Endodermal cell (in vitro differentiated cells): Measurements from ENCODE around the gene RSPH6A. TPM values are rescaled to one million over a fixed set of nuclear protein-coding genes. Genes with fewer than 3 reads are reported as not detected.

Experiments
- DNase-seq: peaks from one replicate; pipeline ENCODE4 v3.0.0-alpha.2; 2017
- H3K27ac ChIP-seq: 2 replicates; pipeline ENCODE4 v1.5.1; 2013; ENCODE audit warnings: mild to moderate bottlenecking, low read depth, low read length, moderate library complexity
- H3K27me3 ChIP-seq: 2 replicates; pipeline ENCODE4 v1.6.1; 2013; ENCODE audit warnings: mild to moderate bottlenecking, low read length, moderate library complexity; ENCODE audit not compliant: insufficient read depth, control insufficient read depth, poor library complexity, severe bottlenecking
- H3K36me3 ChIP-seq: 2 replicates; pipeline ENCODE4 v1.7.0; 2013; ENCODE audit warnings: mild to moderate bottlenecking, low read length, moderate library complexity; ENCODE audit not compliant: control insufficient read depth, insufficient read depth
- H3K4me1 ChIP-seq: one replicate; pipeline ENCODE4 v1.7.0; 2013; ENCODE audit warnings: low read length; ENCODE audit not compliant: control insufficient read depth, insufficient read depth
- H3K4me3 ChIP-seq: 2 replicates; pipeline ENCODE4 v1.5.1; 2013; ENCODE audit warnings: mild to moderate bottlenecking, low read length, moderate library complexity
- H3K9ac ChIP-seq: 2 replicates; pipeline ENCODE4 v1.6.1; 2013; ENCODE audit warnings: mild to moderate bottlenecking, low read length, moderate library complexity; ENCODE audit not compliant: poor library complexity, severe bottlenecking; ENCODE audit errors: extremely low read depth
- H3K9me3 ChIP-seq: 2 replicates; pipeline ENCODE4 v1.6.1; 2013; ENCODE audit warnings: mild to moderate bottlenecking, low read length, moderate library complexity; ENCODE audit not compliant: control insufficient read depth
- H3K27ac Mint-ChIP-seq: 2 replicates; pipeline ENCODE4 v1.8.0; 2020; ENCODE audit warnings: mixed read lengths
- H3K27me3 Mint-ChIP-seq: 2 replicates; pipeline ENCODE4 v1.8.0; 2021; ENCODE audit warnings: mild to moderate bottlenecking, mixed read lengths; ENCODE audit not compliant: insufficient read depth
- H3K36me3 Mint-ChIP-seq: 2 replicates; pipeline ENCODE4 v1.8.0; 2020; ENCODE audit warnings: low read depth, mixed read lengths
- H3K4me1 Mint-ChIP-seq: 2 replicates; pipeline ENCODE4 v1.8.0; 2020; ENCODE audit warnings: mixed read lengths
- H3K4me3 Mint-ChIP-seq: 2 replicates; pipeline ENCODE4 v1.8.0; 2020; ENCODE audit warnings: mild to moderate bottlenecking, moderate library complexity, mixed read lengths
- H3K9me3 Mint-ChIP-seq: 2 replicates; pipeline ENCODE4 v1.8.0; 2020; ENCODE audit warnings: mild to moderate bottlenecking, mixed read lengths
- WGBS, 2 experiments: methylation state at CpG; one replicate each; pipeline versions ENCODE4 v1.1.5 to v1.1.7; 2013; ENCODE audit warnings: missing lambda C conversion rate in 2 of 2, mixed read lengths in 1 of 2; ENCODE audit not compliant: insufficient coverage in 1 of 2, insufficient read length in 1 of 2; 5-methylcytosine and 5-hydroxymethylcytosine counted together
- total RNA-seq, 2 donors: library from RNA; stranded (reverse); fragmentation: NEBNext Ultra II Directional in 1 of 2; extraction: Animal tissue kit (Norgen Biotek cat#: 25700) in 1 of 2; gene quantifications; 2 replicates in 1 of 2; 3 replicates in 1 of 2; pipeline ENCODE4 v1.2.1, GENCODE V29; 2021
- TF ChIP-seq, protein P1 (sequence below): fragments of 200-600 bp; sonication (generic); conservative IDR thresholded peaks from 2 replicates; pipeline ENCODE4 v1.5.0; 2021; ENCODE audit warnings: antibody characterized with exemption, mild to moderate bottlenecking

Gene RSPH6A
- total RNA-seq, 2 donors from 2014 or later: 0.53 TPM

- no peak overlapping the region for H3K4me3 ChIP-seq
- H3K9me3 Mint-ChIP-seq: no peaks in the 10 kb centered on the region
- H3K4me3 Mint-ChIP-seq: no peak overlapping the region
- H3K4me1 Mint-ChIP-seq: peaks cover 7% of the 10 kb centered on the region
- H3K27ac Mint-ChIP-seq: no peak overlapping the region
- H3K36me3 ChIP-seq: peaks cover 41% of the 10 kb centered on the region
- H3K27me3 Mint-ChIP-seq: no peaks in the 10 kb centered on the region
- no peaks in the 10 kb centered on the region for H3K27me3 ChIP-seq
- H3K9ac ChIP-seq: no peak overlapping the region
- no peaks in the 10 kb centered on the region for H3K9me3 ChIP-seq
- peaks cover 15% of the 10 kb centered on the region for H3K4me1 ChIP-seq
- TF ChIP-seq, protein P1, sequence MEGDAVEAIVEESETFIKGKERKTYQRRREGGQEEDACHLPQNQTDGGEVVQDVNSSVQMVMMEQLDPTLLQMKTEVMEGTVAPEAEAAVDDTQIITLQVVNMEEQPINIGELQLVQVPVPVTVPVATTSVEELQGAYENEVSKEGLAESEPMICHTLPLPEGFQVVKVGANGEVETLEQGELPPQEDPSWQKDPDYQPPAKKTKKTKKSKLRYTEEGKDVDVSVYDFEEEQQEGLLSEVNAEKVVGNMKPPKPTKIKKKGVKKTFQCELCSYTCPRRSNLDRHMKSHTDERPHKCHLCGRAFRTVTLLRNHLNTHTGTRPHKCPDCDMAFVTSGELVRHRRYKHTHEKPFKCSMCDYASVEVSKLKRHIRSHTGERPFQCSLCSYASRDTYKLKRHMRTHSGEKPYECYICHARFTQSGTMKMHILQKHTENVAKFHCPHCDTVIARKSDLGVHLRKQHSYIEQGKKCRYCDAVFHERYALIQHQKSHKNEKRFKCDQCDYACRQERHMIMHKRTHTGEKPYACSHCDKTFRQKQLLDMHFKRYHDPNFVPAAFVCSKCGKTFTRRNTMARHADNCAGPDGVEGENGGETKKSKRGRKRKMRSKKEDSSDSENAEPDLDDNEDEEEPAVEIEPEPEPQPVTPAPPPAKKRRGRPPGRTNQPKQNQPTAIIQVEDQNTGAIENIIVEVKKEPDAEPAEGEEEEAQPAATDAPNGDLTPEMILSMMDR: no peak
- no peak overlapping the region for H3K27ac ChIP-seq
- no peak for DNase-seq
- H3K36me3 Mint-ChIP-seq: peaks cover 41% of the 10 kb centered on the region
- 92 to 100% methylated on average over 3 to 6 of the region's 6 CpGs for WGBS, 2 experiments
Observed at GRCh38 chr19:45819769-45820168, 4.7 kb upstream of the RSPH6A start.

- peak overlapping the region; percentile 38 for H3K27ac ChIP-seq
- H3K9me3 ChIP-seq: no peaks in the 10 kb centered on the region
- WGBS, 2 experiments: 81 to 83% methylated on average over 13 to 19 of the region's 19 CpGs
- Mint-ChIP-seq H3K27me3 (no peaks in the 10 kb centered on the region), H3K36me3 (peaks cover 25% of the 10 kb centered on the region), H3K4me3 (no peak overlapping the region), H3K9me3 (no peaks in the 10 kb centered on the region), H3K27ac (no peak overlapping the region), H3K4me1 (peaks cover 8% of the 10 kb centered on the region)
- DNase-seq: peak; percentile 81
- peaks cover 15% of the 10 kb centered on the region for H3K4me1 ChIP-seq
- H3K9ac ChIP-seq: no peak overlapping the region
- H3K36me3 ChIP-seq: peaks cover 26% of the 10 kb centered on the region
- TF ChIP-seq, protein P1: no peak
- no peak overlapping the region for H3K4me3 ChIP-seq
- no peaks in the 10 kb centered on the region for H3K27me3 ChIP-seq
Observed at GRCh38 chr19:45817725-45818301, 2.7 kb upstream of the RSPH6A start.

DNA sequence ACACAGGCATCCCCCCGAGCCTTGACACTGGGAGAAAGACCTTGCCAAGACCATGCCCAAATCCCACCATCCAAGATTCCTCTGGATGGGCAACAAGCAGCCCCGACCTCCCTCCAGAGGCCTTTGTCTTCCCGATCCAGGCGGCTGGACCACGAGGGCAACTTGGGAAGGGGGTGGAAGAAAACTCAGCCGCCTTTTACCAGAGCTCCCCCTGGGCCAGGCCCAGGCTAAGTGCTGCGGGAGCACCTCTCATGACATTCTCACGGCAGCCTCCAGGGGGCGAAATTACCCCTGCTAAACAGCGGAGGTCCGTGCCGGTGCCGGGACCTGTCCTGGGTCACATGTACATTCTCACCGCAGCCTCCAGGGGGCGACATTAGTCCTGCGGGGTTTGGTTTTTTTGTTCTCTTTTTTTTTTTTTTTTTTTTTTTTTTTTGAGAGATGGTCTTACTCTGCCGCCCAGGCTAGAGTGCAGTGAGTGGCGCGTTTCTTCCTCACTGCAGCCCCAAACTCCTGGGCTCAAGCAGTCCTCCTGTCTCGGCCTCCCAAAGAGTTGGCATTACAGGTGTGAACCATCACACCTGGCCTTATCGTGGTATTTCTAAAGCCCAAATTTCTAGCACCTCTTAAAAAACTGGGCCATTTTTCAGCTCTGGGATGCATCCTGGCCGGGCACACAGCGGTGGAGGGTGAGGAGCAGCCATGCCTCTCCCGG, 2.1 kb upstream of the RSPH6A start:
- TF ChIP-seq, protein P1: peak; percentile 94
- H3K4me1 ChIP-seq: peaks cover 15% of the 10 kb centered on the region
- peak overlapping the region; percentile 95 for H3K27ac Mint-ChIP-seq
- no peaks in the 10 kb centered on the region for H3K9me3 ChIP-seq
- H3K27ac ChIP-seq: peak overlapping the region; percentile 78
- H3K9me3 Mint-ChIP-seq: no peaks in the 10 kb centered on the region
- H3K9ac ChIP-seq: peak overlapping the region; percentile 64
- H3K4me3 Mint-ChIP-seq: peak overlapping the region; percentile 81
- H3K4me1 Mint-ChIP-seq: peaks cover 8% of the 10 kb centered on the region
- no peaks in the 10 kb centered on the region for H3K27me3 ChIP-seq
- H3K36me3 ChIP-seq: peaks cover 21% of the 10 kb centered on the region
- DNase-seq: peak; percentile 100
- H3K36me3 Mint-ChIP-seq: peaks cover 20% of the 10 kb centered on the region
- no peaks in the 10 kb centered on the region for H3K27me3 Mint-ChIP-seq
- H3K4me3 ChIP-seq: peak overlapping the region; percentile 84
- 21 to 50% methylated on average over 9 to 24 of the region's 24 CpGs for WGBS, 2 experiments
